HG02884 (cell line): ENCODE measurements around the gene MCOLN2.
A peak's percentile ranks its signal among the peaks of the same experiment; 100 is the strongest.
"Not testable (repeated sequence)": the region's sequence is repeated elsewhere in the genome, so short reads cannot be mapped to it uniquely, and the experiment has no call there.

ENCODE experiments used
- ATAC-seq: cut with Tn5 transposase; IDR thresholded peaks from one replicate; pipeline ENCODE4 v1.9.1; 2021; ENCODE audit warnings: mild to moderate bottlenecking, moderate library complexity; ENCODE audit not compliant: unreplicated experiment

The MCOLN2 gene

GRCh38 chr1:84996846-84997666 lies at the start of gene MCOLN2:
TSS of gene MCOLN2 (minus strand) at chr1:84997113. CDS start at chr1:84996872, 241 bp downstream.
- peak; percentile 40 for ATAC-seq

- ATAC-seq: no peak
Measured at GRCh38 chr1:85042413-85042812, 45.5 kb upstream of the MCOLN2 start.

- ATAC-seq: no peak
Measured at GRCh38 chr1:85041793-85042192, 44.9 kb upstream of the MCOLN2 start.

- no peak for ATAC-seq
Measured at GRCh38 chr1:85033221-85033620, 36.3 kb upstream of the MCOLN2 start.

- no peak for ATAC-seq
Measured at GRCh38 chr1:85030536-85030935, 33.6 kb upstream of the MCOLN2 start.

- no peak for ATAC-seq
Measured at GRCh38 chr1:85028151-85028550, 31.2 kb upstream of the MCOLN2 start.

GRCh38 chr1:85027242-85027983 lies 30.5 kb upstream of the MCOLN2 start:
- ATAC-seq: peak; percentile 92

- no peak for ATAC-seq
Measured at GRCh38 chr1:85025940-85026339, 29.0 kb upstream of the MCOLN2 start.

GRCh38 chr1:85024736-85025135 lies 27.8 kb upstream of the MCOLN2 start:
- ATAC-seq: no peak

GRCh38 chr1:85022700-85023099 lies 25.8 kb upstream of the MCOLN2 start:
- ATAC-seq: no peak

GRCh38 chr1:85019994-85020393 lies 23.1 kb upstream of the MCOLN2 start:
- no peak for ATAC-seq

GRCh38 chr1:85015826-85016225 lies 18.9 kb upstream of the MCOLN2 start:
- ATAC-seq: no peak

- ATAC-seq: not testable (repeated sequence)
Measured at GRCh38 chr1:85005641-85006040, 8.7 kb upstream of the MCOLN2 start.

GRCh38 chr1:85001742-85002141 lies 4.8 kb upstream of the MCOLN2 start:
- no peak for ATAC-seq

- ATAC-seq: no peak
Measured at GRCh38 chr1:84998642-84999280, 1.8 kb upstream of the MCOLN2 start.

- peak; percentile 1 for ATAC-seq
Measured at GRCh38 chr1:84997667-84998600, 1.0 kb upstream of the MCOLN2 start.

- ATAC-seq: peak; percentile 37
Measured at GRCh38 chr1:84995484-84996334, 1.2 kb downstream of the MCOLN2 start.

GRCh38 chr1:84991097-84991920 lies 5.6 kb downstream of the MCOLN2 start:
- ATAC-seq: peak; percentile 37

- ATAC-seq: peak; percentile 77
Measured at GRCh38 chr1:84988588-84988987, 8.3 kb downstream of the MCOLN2 start.
